Chondrocyte (in vitro differentiated cells): ENCODE data around the gene SMG7. TPM values are rescaled to one million over a fixed set of nuclear protein-coding genes. Genes with fewer than 3 reads are reported as not detected.

ENCODE experiments used
- DNase-seq: peaks from one replicate; pipeline ENCODE4 v3.0.0; 2021; ENCODE audit warnings: mixed read lengths, low spot score
- H3K27ac Mint-ChIP-seq: one replicate; pipeline ENCODE4 v1.8.0; 2021; ENCODE audit warnings: mild to moderate bottlenecking, moderate library complexity, mixed read lengths; ENCODE audit not compliant: unreplicated experiment
- H3K27me3 Mint-ChIP-seq: 2 replicates; pipeline ENCODE4 v1.8.0; 2021; ENCODE audit warnings: low read depth, mixed read lengths
- H3K36me3 Mint-ChIP-seq: 2 replicates; pipeline ENCODE4 v1.8.0; 2021; ENCODE audit warnings: low read depth, mixed read lengths
- H3K4me1 Mint-ChIP-seq: 2 replicates; pipeline ENCODE4 v1.8.0; 2021; ENCODE audit warnings: low read depth, mild to moderate bottlenecking, mixed read lengths
- H3K4me3 Mint-ChIP-seq: one replicate; pipeline ENCODE4 v1.8.0; 2021; ENCODE audit warnings: mild to moderate bottlenecking, moderate library complexity, mixed read lengths; ENCODE audit not compliant: unreplicated experiment
- H3K9me3 Mint-ChIP-seq: 2 replicates; pipeline ENCODE4 v1.8.0; 2021; ENCODE audit warnings: low read depth, mixed read lengths
- total RNA-seq: library from RNA; stranded (reverse); gene quantifications from 3 replicates; pipeline ENCODE4 v1.2.1, GENCODE V29; 2021
- TF ChIP-seq, protein P1 (sequence below): fragments of 200-600 bp; sonication (generic); IDR thresholded peaks from 2 replicates; pipeline ENCODE4 v1.5.0; 2021; ENCODE audit warnings: antibody characterized with exemption, mild to moderate bottlenecking, moderate library complexity

SMG7 gene
- total RNA-seq, 1 donor from 2014 or later: 49.4 TPM

- Mint-ChIP-seq H3K4me3 (no peak overlapping the region), H3K27ac (no peak overlapping the region), H3K4me1 (peaks cover 4% of the 10 kb centered on the region), H3K36me3 (no peaks in the 10 kb centered on the region), H3K27me3 (no peaks in the 10 kb centered on the region), H3K9me3 (no peaks in the 10 kb centered on the region)
- TF ChIP-seq, protein P1, sequence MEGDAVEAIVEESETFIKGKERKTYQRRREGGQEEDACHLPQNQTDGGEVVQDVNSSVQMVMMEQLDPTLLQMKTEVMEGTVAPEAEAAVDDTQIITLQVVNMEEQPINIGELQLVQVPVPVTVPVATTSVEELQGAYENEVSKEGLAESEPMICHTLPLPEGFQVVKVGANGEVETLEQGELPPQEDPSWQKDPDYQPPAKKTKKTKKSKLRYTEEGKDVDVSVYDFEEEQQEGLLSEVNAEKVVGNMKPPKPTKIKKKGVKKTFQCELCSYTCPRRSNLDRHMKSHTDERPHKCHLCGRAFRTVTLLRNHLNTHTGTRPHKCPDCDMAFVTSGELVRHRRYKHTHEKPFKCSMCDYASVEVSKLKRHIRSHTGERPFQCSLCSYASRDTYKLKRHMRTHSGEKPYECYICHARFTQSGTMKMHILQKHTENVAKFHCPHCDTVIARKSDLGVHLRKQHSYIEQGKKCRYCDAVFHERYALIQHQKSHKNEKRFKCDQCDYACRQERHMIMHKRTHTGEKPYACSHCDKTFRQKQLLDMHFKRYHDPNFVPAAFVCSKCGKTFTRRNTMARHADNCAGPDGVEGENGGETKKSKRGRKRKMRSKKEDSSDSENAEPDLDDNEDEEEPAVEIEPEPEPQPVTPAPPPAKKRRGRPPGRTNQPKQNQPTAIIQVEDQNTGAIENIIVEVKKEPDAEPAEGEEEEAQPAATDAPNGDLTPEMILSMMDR: no peak
- no peak for DNase-seq
These were observed 117.1 kb downstream of the SMG7 start for GRCh38 chr1:183589384-183589783.

GRCh38 chr1:183589874-183590243, 117.6 kb downstream of the SMG7 start:
- peaks cover 4% of the 10 kb centered on the region for H3K4me1 Mint-ChIP-seq
- H3K9me3 Mint-ChIP-seq: no peaks in the 10 kb centered on the region
- TF ChIP-seq, protein P1: no peak
- DNase-seq: no peak
- no peak overlapping the region for H3K27ac Mint-ChIP-seq
- H3K27me3 Mint-ChIP-seq: no peaks in the 10 kb centered on the region
- no peak overlapping the region for H3K4me3 Mint-ChIP-seq
- H3K36me3 Mint-ChIP-seq: no peaks in the 10 kb centered on the region

- no peak for DNase-seq
- Mint-ChIP-seq H3K4me1 (peaks cover 4% of the 10 kb centered on the region), H3K9me3 (no peaks in the 10 kb centered on the region), H3K36me3 (no peaks in the 10 kb centered on the region), H3K27me3 (no peaks in the 10 kb centered on the region), H3K27ac (no peak within 1 kb of the TSS), H3K4me3 (no peak within 1 kb of the TSS)
- TF ChIP-seq, protein P1: no peak
These were observed 118.2 kb downstream of the SMG7 start, which contains the start of gene NCF2 for GRCh38 chr1:183590244-183591191. TSS of gene NCF2 (minus strand) at chr1:183590459. CDS start at chr1:183590329, 130 bp downstream.

DNA sequence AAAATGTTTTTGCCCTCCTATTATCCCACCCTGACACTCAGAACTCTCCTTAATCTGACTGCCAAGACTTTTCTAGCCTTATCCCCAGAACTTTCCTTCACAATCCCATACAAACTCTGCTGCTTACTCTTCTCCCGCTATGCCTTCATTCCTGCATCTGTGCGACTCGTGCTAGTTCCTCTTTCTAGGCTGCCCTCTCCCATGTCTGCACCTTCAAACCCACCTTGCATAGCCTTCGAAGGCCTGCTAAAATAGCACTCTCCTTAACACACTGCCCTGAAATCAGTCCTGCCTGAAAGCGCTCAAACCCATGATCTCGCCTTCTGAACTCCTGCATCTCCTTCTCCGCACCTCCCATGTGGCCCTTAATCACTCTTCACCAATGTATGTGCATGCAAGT, 120.4 kb downstream of the SMG7 start:
- Mint-ChIP-seq H3K4me1 (peaks cover 4% of the 10 kb centered on the region), H3K27me3 (no peaks in the 10 kb centered on the region), H3K27ac (no peak overlapping the region), H3K9me3 (no peaks in the 10 kb centered on the region), H3K36me3 (no peaks in the 10 kb centered on the region), H3K4me3 (no peak overlapping the region)
- DNase-seq: no peak
- TF ChIP-seq, protein P1: no peak

DNA sequence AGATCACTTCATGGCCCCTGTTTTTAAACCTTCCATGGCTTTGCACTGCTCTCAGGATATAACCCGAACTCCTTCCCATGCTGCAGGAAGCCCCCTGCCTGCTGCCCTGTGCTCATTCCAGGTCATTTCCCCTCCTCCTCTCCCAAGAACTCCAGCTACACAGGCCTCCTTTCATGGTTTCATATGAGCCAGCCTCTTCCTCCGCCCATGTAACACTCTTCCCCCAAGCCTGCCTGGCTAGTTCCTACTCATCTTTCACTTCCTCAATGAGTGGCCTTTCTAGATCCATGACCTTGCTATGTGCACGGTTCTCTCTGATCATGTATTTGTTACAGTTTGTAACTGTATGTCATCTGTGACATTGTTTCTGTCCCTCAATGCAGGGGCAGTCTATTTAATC, 121.1 kb downstream of the SMG7 start:
- no peak for DNase-seq
- Mint-ChIP-seq H3K4me1 (peaks cover 8% of the 10 kb centered on the region), H3K27me3 (no peaks in the 10 kb centered on the region), H3K9me3 (no peaks in the 10 kb centered on the region), H3K4me3 (no peak overlapping the region), H3K36me3 (no peaks in the 10 kb centered on the region), H3K27ac (no peak overlapping the region)
- TF ChIP-seq, protein P1: no peak
